ENCODE measurements around the gene ZNF608. TPM values are rescaled to one million over a fixed set of nuclear protein-coding genes. Genes with fewer than 3 reads are reported as not detected.

ZNF608 gene
- total RNA-seq, 1 donor from 2014 or later, result 116 TPM

GRCh38 chr5:124755041-124755440 lies 8.6 kb upstream of the ZNF608 start:
- no peak for DNase-seq (ENCODE audit: low read depth)

- DNase-seq (ENCODE audit: low read depth), result no peak
These were observed 7.9 kb upstream of the ZNF608 start for GRCh38 chr5:124754206-124754927.

- DNase-seq (ENCODE audit: low read depth), result no peak
These were observed 6.6 kb upstream of the ZNF608 start for GRCh38 chr5:124752854-124753720.

GRCh38 chr5:124751031-124751430 lies 4.6 kb upstream of the ZNF608 start:
- no peak for DNase-seq (ENCODE audit: low read depth)

GRCh38 chr5:124748687-124749594 lies 2.5 kb upstream of the ZNF608 start:
- DNase-seq (ENCODE audit: low read depth), result peak; percentile 96

- DNase-seq (ENCODE audit: low read depth), result no peak
These were observed 1.6 kb upstream of the ZNF608 start for GRCh38 chr5:124747791-124748686.

GRCh38 chr5:124746916-124747790 lies 714 bp upstream of the ZNF608 start:
- peak; percentile 97 for DNase-seq (ENCODE audit: low read depth)

- no peak for DNase-seq (ENCODE audit: low read depth)
These were observed 1.2 kb downstream of the ZNF608 start for GRCh38 chr5:124745007-124745927.

- no peak for DNase-seq (ENCODE audit: low read depth)
These were observed 2.1 kb downstream of the ZNF608 start for GRCh38 chr5:124744170-124744971.

- peak; percentile 79 for DNase-seq (ENCODE audit: low read depth)
These were observed 2.8 kb downstream of the ZNF608 start for GRCh38 chr5:124743602-124744169.

GRCh38 chr5:124742983-124743601 lies 3.3 kb downstream of the ZNF608 start:
- DNase-seq (ENCODE audit: low read depth), result peak; percentile 94

GRCh38 chr5:124742521-124742920 lies 3.9 kb downstream of the ZNF608 start:
- no peak for DNase-seq (ENCODE audit: low read depth)

GRCh38 chr5:124741711-124742496 lies 4.5 kb downstream of the ZNF608 start:
- peak; percentile 99 for DNase-seq (ENCODE audit: low read depth)

GRCh38 chr5:124740991-124741583 lies 5.4 kb downstream of the ZNF608 start:
- peak; percentile 87 for DNase-seq (ENCODE audit: low read depth)

- DNase-seq (ENCODE audit: low read depth), result no peak
These were observed 6.4 kb downstream of the ZNF608 start for GRCh38 chr5:124740071-124740470.

- DNase-seq (ENCODE audit: low read depth), result no peak
These were observed 6.8 kb downstream of the ZNF608 start for GRCh38 chr5:124739634-124740025.

All from renal cortical epithelial cell (primary cell).